HFFc6 (cell line): ENCODE results near the gene TMEM232. TPM values are rescaled to one million over a fixed set of nuclear protein-coding genes. Genes with fewer than 3 reads are reported as not detected.

Experiments
- DNase-seq: peaks from one replicate; pipeline ENCODE4 v3.0.0-alpha.2; 2018
- H3K27ac Mint-ChIP-seq: 2 replicates; pipeline ENCODE4 v1.8.0; 2020; ENCODE audit warnings: mild to moderate bottlenecking, mixed read lengths
- H3K27me3 Mint-ChIP-seq: 2 replicates; pipeline ENCODE4 v1.8.0; 2021; ENCODE audit warnings: mild to moderate bottlenecking, moderate library complexity, mixed read lengths; ENCODE audit not compliant: insufficient read depth
- H3K36me3 Mint-ChIP-seq: 2 replicates; pipeline ENCODE4 v1.8.0; 2021; ENCODE audit warnings: low read depth, mixed read lengths
- H3K4me1 Mint-ChIP-seq: 2 replicates; pipeline ENCODE4 v1.8.0; 2020; ENCODE audit warnings: low read depth, mixed read lengths
- H3K4me3 Mint-ChIP-seq: 2 replicates; pipeline ENCODE4 v1.8.0; 2020; ENCODE audit warnings: mild to moderate bottlenecking, moderate library complexity, mixed read lengths
- H3K9me3 Mint-ChIP-seq: 2 replicates; pipeline ENCODE4 v1.8.0; 2020; ENCODE audit warnings: mild to moderate bottlenecking, mixed read lengths
- total RNA-seq, 6 experiments: library from RNA; stranded (reverse); fragmentation: NEBNext Ultra II Directional; extraction: Animal tissue kit (Norgen Biotek cat#: 25700); gene quantifications; 2 replicates in 1 of 6; 3 replicates in 5 of 6; pipeline ENCODE4 v1.2.3, GENCODE V29; 2021
- TF ChIP-seq, protein P1 (sequence below): fragments of 200-600 bp; sonication (generic); IDR thresholded peaks from 2 replicates; pipeline ENCODE4 v1.5.0; 2021; ENCODE audit warnings: antibody characterized with exemption, mild to moderate bottlenecking

The TMEM232 gene
- total RNA-seq, 6 experiments from 2014 or later: 0.36 to 1.3 (median 1.0) TPM

DNA sequence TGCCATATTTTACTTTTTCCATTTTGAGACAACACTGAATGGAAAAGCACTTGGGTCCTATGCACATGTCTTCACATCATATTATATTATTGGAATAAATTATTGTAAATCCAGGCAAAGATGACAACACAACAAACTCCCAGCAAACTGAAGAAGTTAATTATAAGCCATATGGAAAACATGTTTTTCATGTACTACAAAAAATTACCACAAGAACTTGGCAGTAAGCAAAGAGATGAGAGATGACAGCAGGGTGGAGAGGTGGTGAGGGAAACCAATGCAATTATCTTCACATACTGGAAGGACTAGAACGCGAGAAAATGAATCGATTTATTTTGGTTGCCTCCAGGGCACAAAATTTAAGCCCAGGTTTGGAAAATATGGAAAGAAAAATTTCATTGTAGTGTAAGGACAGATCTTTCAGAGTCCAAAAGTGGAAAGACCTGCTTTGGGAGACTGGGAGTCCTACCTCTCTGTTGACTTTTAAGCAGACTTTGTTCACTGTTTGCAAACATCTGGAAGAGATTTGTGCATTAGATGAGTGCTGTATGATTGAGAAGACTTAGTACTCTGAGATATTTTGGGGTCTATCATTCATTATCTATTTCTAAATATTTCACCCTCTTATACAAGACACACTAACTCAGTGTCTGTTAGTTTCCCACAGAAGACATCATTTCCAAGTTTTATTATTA, 138.0 kb downstream of the TMEM232 start:
- H3K27me3 Mint-ChIP-seq: no peaks in the 10 kb centered on the region; the same call in 1 of the 2 replicates
- no peak overlapping the region for H3K27ac Mint-ChIP-seq

DNA sequence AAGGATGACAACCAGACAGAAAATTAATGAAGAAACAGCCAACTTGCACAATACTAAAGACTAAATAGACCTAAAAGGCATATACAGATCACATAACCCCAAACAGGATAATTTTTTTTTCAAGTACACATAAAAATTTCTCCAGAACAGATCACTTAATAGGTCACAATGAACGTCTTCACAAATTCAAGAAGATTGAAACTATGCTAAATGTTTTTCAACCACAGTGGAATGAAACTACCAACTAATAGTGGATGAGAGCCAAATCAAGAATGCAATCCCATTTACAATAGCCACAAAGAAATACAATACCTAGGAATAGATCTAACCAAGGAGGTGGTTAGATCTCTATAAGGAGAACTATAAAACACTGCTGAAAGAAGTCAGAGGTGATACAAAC, 145.8 kb downstream of the TMEM232 start:
- Mint-ChIP-seq H3K4me3 (no peak overlapping the region), H3K4me1 (no peaks in the 10 kb centered on the region), H3K27ac (no peak overlapping the region), H3K9me3 (peaks cover 20% of the 10 kb centered on the region), H3K36me3 (no peaks in the 10 kb centered on the region), H3K27me3 (no peaks in the 10 kb centered on the region)
- TF ChIP-seq, protein P1, sequence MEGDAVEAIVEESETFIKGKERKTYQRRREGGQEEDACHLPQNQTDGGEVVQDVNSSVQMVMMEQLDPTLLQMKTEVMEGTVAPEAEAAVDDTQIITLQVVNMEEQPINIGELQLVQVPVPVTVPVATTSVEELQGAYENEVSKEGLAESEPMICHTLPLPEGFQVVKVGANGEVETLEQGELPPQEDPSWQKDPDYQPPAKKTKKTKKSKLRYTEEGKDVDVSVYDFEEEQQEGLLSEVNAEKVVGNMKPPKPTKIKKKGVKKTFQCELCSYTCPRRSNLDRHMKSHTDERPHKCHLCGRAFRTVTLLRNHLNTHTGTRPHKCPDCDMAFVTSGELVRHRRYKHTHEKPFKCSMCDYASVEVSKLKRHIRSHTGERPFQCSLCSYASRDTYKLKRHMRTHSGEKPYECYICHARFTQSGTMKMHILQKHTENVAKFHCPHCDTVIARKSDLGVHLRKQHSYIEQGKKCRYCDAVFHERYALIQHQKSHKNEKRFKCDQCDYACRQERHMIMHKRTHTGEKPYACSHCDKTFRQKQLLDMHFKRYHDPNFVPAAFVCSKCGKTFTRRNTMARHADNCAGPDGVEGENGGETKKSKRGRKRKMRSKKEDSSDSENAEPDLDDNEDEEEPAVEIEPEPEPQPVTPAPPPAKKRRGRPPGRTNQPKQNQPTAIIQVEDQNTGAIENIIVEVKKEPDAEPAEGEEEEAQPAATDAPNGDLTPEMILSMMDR: no peak
- DNase-seq: no peak

More for the DNA sequence above, 138.0 kb downstream of the TMEM232 start:
- peaks cover 17% of the 10 kb centered on the region for H3K9me3 Mint-ChIP-seq
- no peaks in the 10 kb centered on the region for H3K4me1 Mint-ChIP-seq
- TF ChIP-seq, protein P1: no peak
- H3K4me3 Mint-ChIP-seq: no peak overlapping the region
- DNase-seq: no peak
- no peaks in the 10 kb centered on the region for H3K36me3 Mint-ChIP-seq

DNA sequence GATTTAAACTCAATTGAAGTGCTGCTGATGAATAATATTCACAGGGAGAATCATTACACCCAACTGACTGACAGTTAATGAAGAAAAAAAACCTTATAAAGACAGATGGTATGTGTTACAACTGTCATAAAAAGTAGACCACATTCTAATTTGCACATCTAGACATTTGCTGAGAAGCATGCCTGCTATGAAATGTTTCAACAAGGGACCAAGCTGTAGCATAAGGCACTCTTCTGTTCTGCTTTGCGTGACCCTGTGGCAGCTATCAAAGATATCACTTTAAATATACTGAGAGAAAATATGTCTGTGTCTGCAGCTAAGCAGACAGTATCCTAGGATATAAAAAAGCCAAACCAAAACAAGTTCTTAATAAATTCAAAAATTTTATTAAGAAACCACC, 153.7 kb downstream of the TMEM232 start:
- no peaks in the 10 kb centered on the region for H3K27me3 Mint-ChIP-seq
- no peak for DNase-seq
- TF ChIP-seq, protein P1: no peak
- H3K36me3 Mint-ChIP-seq: no peaks in the 10 kb centered on the region
- no peaks in the 10 kb centered on the region for H3K4me1 Mint-ChIP-seq
- H3K4me3 Mint-ChIP-seq: no peak overlapping the region
- H3K27ac Mint-ChIP-seq: no peak overlapping the region
- H3K9me3 Mint-ChIP-seq: peaks cover 34% of the 10 kb centered on the region

DNA sequence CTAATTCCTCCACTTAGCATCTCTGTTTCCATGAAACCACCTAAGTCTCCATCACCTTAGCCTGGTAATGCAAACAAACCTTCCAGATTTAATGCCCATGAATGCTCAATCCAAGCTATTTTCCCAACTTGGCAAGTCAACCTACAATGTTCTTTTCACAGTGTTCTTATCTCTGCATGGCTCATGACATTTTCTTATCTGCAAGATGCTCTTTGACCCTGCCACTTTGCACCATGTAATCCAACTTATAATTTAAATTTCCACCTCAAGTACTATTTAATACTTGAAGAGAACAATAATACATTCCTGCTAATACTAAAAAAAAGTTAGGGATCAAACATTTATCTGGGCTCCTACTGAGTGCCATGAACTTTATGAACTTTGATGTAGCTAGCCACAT, 164.3 kb downstream of the TMEM232 start:
- Mint-ChIP-seq H3K4me1 (no peaks in the 10 kb centered on the region), H3K9me3 (peaks cover 12% of the 10 kb centered on the region), H3K36me3 (no peaks in the 10 kb centered on the region; the same call in 1 of the 2 replicates), H3K4me3 (no peak overlapping the region), H3K27me3 (peaks cover 2% of the 10 kb centered on the region; the same call in 1 of the 2 replicates), H3K27ac (no peak overlapping the region)
- TF ChIP-seq, protein P1: no peak
- DNase-seq: no peak

DNA sequence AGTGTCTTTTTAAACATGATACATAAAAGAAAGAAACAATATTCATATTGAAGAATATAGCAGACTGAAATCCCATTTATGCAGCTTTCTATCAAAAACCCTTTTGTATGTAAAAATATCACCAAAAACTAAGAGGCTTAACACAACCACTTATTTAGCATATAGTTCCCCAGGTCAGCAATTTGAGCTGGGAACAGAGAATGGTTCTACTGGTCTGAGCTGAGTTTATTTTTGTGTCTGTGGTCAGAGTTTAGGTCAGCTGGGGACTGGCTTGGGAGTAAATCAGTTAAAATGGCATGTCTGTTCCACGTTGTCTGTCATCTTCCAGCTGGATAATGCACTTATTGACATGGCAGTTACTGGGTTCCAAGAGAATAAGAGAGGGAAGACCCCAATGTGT, 165.0 kb downstream of the TMEM232 start:
- no peak for DNase-seq
- TF ChIP-seq, protein P1: no peak
- peaks cover 2% of the 10 kb centered on the region; the same call in 1 of the 2 replicates for H3K27me3 Mint-ChIP-seq
- no peak overlapping the region for H3K4me3 Mint-ChIP-seq
- no peaks in the 10 kb centered on the region; the same call in 1 of the 2 replicates for H3K36me3 Mint-ChIP-seq
- peaks cover 8% of the 10 kb centered on the region for H3K9me3 Mint-ChIP-seq
- no peaks in the 10 kb centered on the region for H3K4me1 Mint-ChIP-seq
- no peak overlapping the region for H3K27ac Mint-ChIP-seq
